H9 (cell line): ENCODE data around the gene GPR146. TPM values are rescaled to one million over a fixed set of nuclear protein-coding genes. Genes with fewer than 3 reads are reported as not detected.

Experiments
- DNase-seq: peaks from one replicate; pipeline ENCODE4 v3.0.0-alpha.2; 2017
- H2AFZ ChIP-seq: one replicate; pipeline ENCODE4 v1.6.1; 2013; ENCODE audit warnings: mild to moderate bottlenecking, low read length, control low read depth, moderate library complexity
- H2AK5ac ChIP-seq: 2 replicates; pipeline ENCODE4 v1.6.1; 2013; ENCODE audit warnings: low read length, control low read depth, mixed read lengths; ENCODE audit not compliant: insufficient read length
- H2BK120ac ChIP-seq: one replicate; pipeline ENCODE4 v1.6.1; 2013; ENCODE audit warnings: low read depth, mild to moderate bottlenecking, low read length, control low read depth, inconsistent platforms; ENCODE audit not compliant: poor library complexity, severe bottlenecking
- H2BK12ac ChIP-seq: 2 replicates; pipeline ENCODE4 v1.6.1; 2013; ENCODE audit warnings: low read length, control low read depth, mixed read lengths, low read depth; ENCODE audit not compliant: insufficient read length
- H2BK15ac ChIP-seq: 2 replicates; pipeline ENCODE4 v1.6.1; 2013; ENCODE audit warnings: low read depth, low read length, control low read depth
- H2BK20ac ChIP-seq: one replicate; pipeline ENCODE4 v1.6.1; 2013; ENCODE audit warnings: low read depth, mild to moderate bottlenecking, low read length, control low read depth, inconsistent platforms; ENCODE audit not compliant: poor library complexity, severe bottlenecking
- H2BK5ac ChIP-seq: 2 replicates; pipeline ENCODE4 v1.6.1; 2013; ENCODE audit warnings: low read length, control low read depth, mixed read lengths; ENCODE audit not compliant: insufficient read length
- H3K14ac ChIP-seq: 2 replicates; pipeline ENCODE4 v1.6.1; 2013; ENCODE audit warnings: low read length, control low read depth; ENCODE audit not compliant: insufficient read depth
- H3K18ac ChIP-seq: 2 replicates; pipeline ENCODE4 v1.6.1; 2013; ENCODE audit warnings: low read depth, mild to moderate bottlenecking, mixed read lengths, low read length, control low read depth; ENCODE audit not compliant: insufficient read length
- H3K23ac ChIP-seq: 2 replicates; pipeline ENCODE4 v1.6.1; 2013; ENCODE audit warnings: low read length, control low read depth, mixed read lengths, low read depth; ENCODE audit not compliant: insufficient read length
- H3K23me2 ChIP-seq: 2 replicates; pipeline ENCODE4 v1.6.1; 2013; ENCODE audit warnings: low read depth, mild to moderate bottlenecking, mixed read lengths, low read length, control low read depth; ENCODE audit not compliant: insufficient read length, poor library complexity, severe bottlenecking
- H3K27ac ChIP-seq: 2 replicates; pipeline ENCODE4 v1.5.1; 2013; ENCODE audit warnings: low read length, control low read depth, mixed read lengths, low read depth; ENCODE audit not compliant: insufficient read length
- H3K27me3 ChIP-seq: 2 replicates; pipeline ENCODE4 v1.6.1; 2013; ENCODE audit warnings: low read length, control low read depth, inconsistent platforms; ENCODE audit not compliant: insufficient read depth
- H3K4ac ChIP-seq: 2 replicates; pipeline ENCODE4 v1.6.1; 2013; ENCODE audit warnings: low read depth, mild to moderate bottlenecking, control low read depth, inconsistent platforms, low read length, moderate library complexity
- H3K4me1 ChIP-seq: 2 replicates; pipeline ENCODE4 v1.6.1; 2013; ENCODE audit warnings: low read length, control low read depth, inconsistent platforms; ENCODE audit not compliant: insufficient read depth
- H3K4me2 ChIP-seq: 2 replicates; pipeline ENCODE4 v1.6.1; 2013; ENCODE audit warnings: low read length, control low read depth, mixed read lengths; ENCODE audit not compliant: insufficient read length, insufficient read depth
- H3K56ac ChIP-seq: 2 replicates; pipeline ENCODE4 v1.6.1; 2013; ENCODE audit warnings: low read depth, mild to moderate bottlenecking, mixed read lengths, low read length, control low read depth; ENCODE audit not compliant: insufficient read length
- H3K79me1 ChIP-seq: 2 replicates; pipeline ENCODE4 v1.6.1; 2013; ENCODE audit warnings: low read depth, mild to moderate bottlenecking, moderate library complexity, low read length, control low read depth, inconsistent platforms; ENCODE audit not compliant: insufficient read depth, poor library complexity, severe bottlenecking
- H3K79me2 ChIP-seq: 2 replicates; pipeline ENCODE4 v1.6.1; 2013; ENCODE audit warnings: low read length, control low read depth, inconsistent platforms; ENCODE audit not compliant: insufficient read depth
- H3K9ac ChIP-seq: 2 replicates; pipeline ENCODE4 v1.6.1; 2013; ENCODE audit warnings: low read length, control low read depth, mixed read lengths; ENCODE audit not compliant: insufficient read length; ENCODE audit errors: extremely low read depth
- H3K9me3 ChIP-seq: one replicate; pipeline ENCODE4 v1.6.1; 2013; ENCODE audit warnings: low read depth, low read length, inconsistent platforms; ENCODE audit not compliant: control insufficient read depth
- H3T11ph ChIP-seq: one replicate; pipeline ENCODE4 v1.6.1; 2013; ENCODE audit warnings: mild to moderate bottlenecking, low read length, control low read depth, inconsistent platforms
- H4K20me1 ChIP-seq: one replicate; pipeline ENCODE4 v1.6.1; 2013; ENCODE audit not compliant: control insufficient read depth, insufficient read length, insufficient read depth
- H4K5ac ChIP-seq: 2 replicates; pipeline ENCODE4 v1.6.1; 2013; ENCODE audit warnings: low read depth, mild to moderate bottlenecking, mixed read lengths, low read length, control low read depth; ENCODE audit not compliant: insufficient read length
- H4K8ac ChIP-seq: replicated peaks from 2 replicates; pipeline ENCODE4 v1.6.1; 2013; ENCODE audit warnings: low read length, control low read depth, mixed read lengths, low read depth; ENCODE audit not compliant: insufficient read length
- H4K91ac ChIP-seq: 2 replicates; pipeline ENCODE4 v1.6.1; 2013; ENCODE audit warnings: low read depth, mild to moderate bottlenecking, moderate library complexity, mixed read lengths, low read length, control low read depth; ENCODE audit not compliant: insufficient read length
- H3K27ac Mint-ChIP-seq, 3 experiments: 2 replicates in 2 of 3; 3 replicates in 1 of 3; pipeline ENCODE4 v1.8.0; 2020 to 2021; ENCODE audit warnings: mixed read lengths in 3 of 3, mild to moderate bottlenecking in 1 of 3, moderate library complexity in 1 of 3
- H3K27me3 Mint-ChIP-seq: 2 replicates; pipeline ENCODE4 v1.8.0; 2021; ENCODE audit warnings: low read depth, mild to moderate bottlenecking, moderate library complexity, mixed read lengths
- H3K36me3 Mint-ChIP-seq, 3 experiments: 2 replicates in 2 of 3; 3 replicates in 1 of 3; pipeline ENCODE4 v1.8.0; 2020 to 2021; ENCODE audit warnings: low read depth in 3 of 3, mixed read lengths in 3 of 3; ENCODE audit not compliant: insufficient read depth in 1 of 3
- H3K4me1 Mint-ChIP-seq, 2 experiments: 2 replicates each; pipeline ENCODE4 v1.8.0; 2020; ENCODE audit warnings: mixed read lengths in 2 of 2
- H3K4me3 Mint-ChIP-seq, 2 experiments: 2 replicates in 1 of 2; 3 replicates in 1 of 2; pipeline ENCODE4 v1.8.0; 2020 to 2021; ENCODE audit warnings: mild to moderate bottlenecking in 2 of 2, mixed read lengths in 2 of 2, moderate library complexity in 1 of 2
- H3K9me3 Mint-ChIP-seq, 2 experiments: 2 replicates in 1 of 2; 3 replicates in 1 of 2; pipeline ENCODE4 v1.8.0; 2020; ENCODE audit warnings: mild to moderate bottlenecking in 2 of 2, mixed read lengths in 2 of 2, moderate library complexity in 1 of 2
- CTCF ChIP-seq: fragments of 200-600 bp; sonication (generic); conservative IDR thresholded peaks from 3 replicates; pipeline ENCODE4 v1.8.0; 2021; ENCODE audit warnings: antibody characterized with exemption, mild to moderate bottlenecking
- WGBS: extraction: QIAGEN DNeasy Blood & Tissue Kit; methylation state at CpG from one replicate; pipeline ENCODE4 v1.1.7; 2013; ENCODE audit warnings: missing lambda C conversion rate, low lambda C conversion rate, mixed read lengths; ENCODE audit not compliant: insufficient read length; ENCODE audit errors: extremely low coverage; 5-methylcytosine and 5-hydroxymethylcytosine counted together
- total RNA-seq: library from RNA; stranded (reverse); gene quantifications from 2 replicates; pipeline ENCODE4 v1.2.1, GENCODE V29; 2021

GPR146 gene
- total RNA-seq, 1 experiment from 2014 or later, result 1.4 TPM

GRCh38 chr7:1024331-1024841 is 20.0 kb upstream of the GPR146 start:
- Mint-ChIP-seq H3K4me1 (peaks cover 10 to 18% of the 10 kb centered on the region in 2 experiments), H3K27ac (peak overlapping the region in 2 of 3 experiments; percentile 75 to 85; a peak in 2 of 7 replicates), H3K27me3 (peaks cover 2% of the 10 kb centered on the region; the same call in 1 of the 2 replicates), H3K9me3 (no peaks in the 10 kb centered on the region), H3K36me3 (peaks cover 4 to 30% (median 7%) of the 10 kb centered on the region in 3 experiments), H3K4me3 (no peak overlapping the region)
- Histone ChIP-seq H3K23me2 (no peaks in the 10 kb centered on the region), H3K9ac (no peak overlapping the region), H3K27ac (no peak overlapping the region), H2AFZ (no peak overlapping the region), H2BK20ac (no peak overlapping the region), H4K20me1 (no peaks in the 10 kb centered on the region), H3K18ac (no peak overlapping the region), H3K79me1 (no peaks in the 10 kb centered on the region), H3K9me3 (no peaks in the 10 kb centered on the region), H3K14ac (no peak overlapping the region), H2BK120ac (no peak overlapping the region), H3K56ac (no peak overlapping the region), H3K4me2 (no peak overlapping the region), H4K8ac (no peak overlapping the region), H2BK15ac (no peak overlapping the region), H4K91ac (no peak overlapping the region), H4K5ac (no peak overlapping the region), H2AK5ac (no peak overlapping the region), H2BK5ac (no peak overlapping the region), H3K79me2 (no peaks in the 10 kb centered on the region), H2BK12ac (no peak overlapping the region), H3K4ac (no peak overlapping the region), H3K27me3 (no peaks in the 10 kb centered on the region), H3K4me1 (no peaks in the 10 kb centered on the region), H3T11ph (no peak overlapping the region), H3K23ac (no peak overlapping the region)
- DNase-seq, result no peak
- TF ChIP-seq CTCF, result no peak
- no CpG with 5 or more reads among the region's 15 CpGs for WGBS
